ENCODE data around the gene FAT1.

Gene FAT1

DNA sequence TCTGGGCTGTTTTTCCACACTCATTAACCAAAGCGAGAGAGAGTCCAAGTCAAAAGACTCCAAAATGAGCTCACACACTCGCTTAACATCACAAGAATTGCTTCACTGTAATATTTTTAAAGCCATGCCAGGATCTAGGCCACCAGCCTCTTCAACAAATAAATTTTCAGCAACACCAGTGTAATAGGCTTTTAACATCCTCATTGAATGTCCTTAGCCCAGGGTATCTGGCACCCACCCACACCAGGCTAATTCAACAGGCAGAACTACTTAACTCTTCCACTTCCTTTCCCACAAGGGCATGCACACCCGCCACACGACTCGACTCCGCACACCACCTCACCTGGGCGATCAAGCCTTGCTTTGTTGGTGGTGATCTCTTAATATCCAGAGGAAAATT lies 34.2 kb downstream of the FAT1 start:
- ChIA-PET CTCF (no interaction called here), POLR2A (ENCODE audit: low non-redundant PET) (no interaction called here)
- no peak overlapping the region for H3K27ac ChIP-seq
- DNase-seq (ENCODE audit: low spot score): no peak
- TF ChIP-seq CTCF (conservative IDR thresholded peaks at IDR 0.05; ENCODE audit: low read depth): no peak

DNA sequence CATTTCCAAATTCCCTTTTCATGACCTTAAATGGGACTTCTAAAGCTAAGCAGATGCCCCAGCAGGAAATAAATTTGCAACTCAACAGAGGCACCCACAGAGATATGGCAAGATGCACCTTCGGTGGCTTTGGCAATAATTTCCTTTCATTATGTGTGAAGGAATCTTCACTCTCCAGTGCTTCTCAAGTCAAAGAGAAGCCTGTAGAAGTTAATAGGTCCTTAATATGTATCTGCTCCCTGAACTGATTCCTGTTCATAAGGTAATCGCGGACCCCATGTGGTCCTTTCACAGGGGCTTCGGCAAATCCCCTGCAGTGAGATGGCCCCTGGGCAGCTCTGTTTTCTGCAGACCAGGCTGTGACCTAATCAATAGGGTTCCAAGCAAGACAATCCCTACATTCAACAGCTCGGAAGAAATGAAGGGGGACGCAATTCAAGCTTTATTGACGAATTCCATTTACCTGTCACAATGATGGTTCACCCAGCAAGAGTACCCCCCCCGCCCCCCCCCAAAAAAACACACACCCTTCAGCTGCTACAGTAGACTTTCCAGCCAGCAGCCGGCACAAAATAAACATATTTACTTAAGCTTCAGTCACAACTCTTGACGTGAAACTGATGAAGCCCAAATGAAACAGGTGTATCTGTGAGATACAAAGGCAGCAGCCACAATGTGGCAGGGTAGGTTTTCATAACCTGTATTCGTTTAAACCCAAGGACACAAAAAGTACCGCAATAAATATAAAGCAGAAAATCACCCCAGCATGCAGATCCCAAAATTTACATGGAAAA lies 35.3 kb downstream of the FAT1 start:
- no peak for DNase-seq (ENCODE audit: low spot score)
- H3K27ac ChIP-seq: no peak overlapping the region
- POLR2A ChIA-PET (ENCODE audit: low non-redundant PET): no interaction called here
- TF ChIP-seq CTCF (conservative IDR thresholded peaks at IDR 0.05; ENCODE audit: low read depth): no peak
- CTCF ChIA-PET: interaction anchor here (0.7 kb wide), 2 partner anchors 15 to 41 kb away, joined by 3 read pairs; no protein-coding TSS in a partner anchor

GRCh38 chr4:186687265-186687664 lies 36.4 kb downstream of the FAT1 start:
- CTCF ChIA-PET: no interaction called here
- no peak for TF ChIP-seq CTCF (conservative IDR thresholded peaks at IDR 0.05; ENCODE audit: low read depth)
- no peak overlapping the region for H3K27ac ChIP-seq
- no peak for DNase-seq (ENCODE audit: low spot score)
- POLR2A ChIA-PET (ENCODE audit: low non-redundant PET): no interaction called here

GRCh38 chr4:186685767-186686183 lies 37.9 kb downstream of the FAT1 start:
- TF ChIP-seq CTCF (conservative IDR thresholded peaks at IDR 0.05; ENCODE audit: low read depth): no peak
- ChIA-PET POLR2A (ENCODE audit: low non-redundant PET) (no interaction called here), CTCF (interaction anchor here (0.6 to 0.7 kb wide), 2 partner anchors 25 to 177 kb away, joined by 3 read pairs; no protein-coding TSS in a partner anchor)
- DNase-seq (ENCODE audit: low spot score): peak; percentile 63
- no peak overlapping the region for H3K27ac ChIP-seq

DNA sequence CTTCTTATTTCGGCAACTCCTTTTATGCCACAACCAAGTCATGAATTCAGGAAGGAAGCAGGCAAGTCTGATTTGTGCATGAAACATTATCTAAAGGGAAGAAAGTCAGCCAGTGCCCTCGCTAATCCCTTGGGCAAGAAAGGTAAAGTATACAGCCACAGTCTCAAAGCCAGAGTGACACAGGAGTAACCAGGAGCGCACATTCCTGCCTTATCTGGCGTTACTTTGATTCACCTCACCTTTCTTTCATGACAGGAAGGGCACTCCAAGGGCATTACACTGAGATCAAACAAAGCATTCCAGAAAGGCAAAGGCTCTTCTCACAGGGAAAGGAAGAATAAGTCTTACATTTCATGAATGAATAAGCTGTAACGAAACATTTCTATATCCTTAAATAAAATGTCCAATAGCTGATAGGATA lies 38.8 kb downstream of the FAT1 start:
- ChIA-PET POLR2A (ENCODE audit: low non-redundant PET) (no interaction called here), CTCF (no interaction called here)
- H3K27ac ChIP-seq: no peak overlapping the region
- no peak for TF ChIP-seq CTCF (conservative IDR thresholded peaks at IDR 0.05; ENCODE audit: low read depth)
- no peak for DNase-seq (ENCODE audit: low spot score)

GRCh38 chr4:186684220-186684619 lies 39.4 kb downstream of the FAT1 start:
- DNase-seq (ENCODE audit: low spot score): no peak
- CTCF ChIA-PET: interaction anchor here (0.7 kb wide), 1 partner anchor 103 kb away, joined by 3 read pairs; no protein-coding TSS in a partner anchor
- no peak overlapping the region for H3K27ac ChIP-seq
- POLR2A ChIA-PET (ENCODE audit: low non-redundant PET): no interaction called here
- TF ChIP-seq CTCF (conservative IDR thresholded peaks at IDR 0.05; ENCODE audit: low read depth): no peak

Data from RWPE1 (cell line).